OCI-LY1 (cell line): ENCODE results near the gene SELENOO.

Experiments
- EZH2 ChIP-seq: fragments of 200-600 bp; sonication (generic), shearing (Covaris generic); IDR thresholded peaks from 2 replicates; pipeline ENCODE4 v1.8.0; 2017; ENCODE audit warnings: borderline replicate concordance, mixed run types, mild to moderate bottlenecking, antibody characterized with exemption, low read length, moderate library complexity, mixed read lengths
- TF ChIP-seq, protein P1 (sequence below): fragments of 200-600 bp; sonication (generic), shearing (Covaris generic); IDR thresholded peaks from 2 replicates; pipeline ENCODE4 v1.5.1; 2017; ENCODE audit warnings: mild to moderate bottlenecking, antibody characterized with exemption, low read length, moderate library complexity, mixed read lengths

DNA sequence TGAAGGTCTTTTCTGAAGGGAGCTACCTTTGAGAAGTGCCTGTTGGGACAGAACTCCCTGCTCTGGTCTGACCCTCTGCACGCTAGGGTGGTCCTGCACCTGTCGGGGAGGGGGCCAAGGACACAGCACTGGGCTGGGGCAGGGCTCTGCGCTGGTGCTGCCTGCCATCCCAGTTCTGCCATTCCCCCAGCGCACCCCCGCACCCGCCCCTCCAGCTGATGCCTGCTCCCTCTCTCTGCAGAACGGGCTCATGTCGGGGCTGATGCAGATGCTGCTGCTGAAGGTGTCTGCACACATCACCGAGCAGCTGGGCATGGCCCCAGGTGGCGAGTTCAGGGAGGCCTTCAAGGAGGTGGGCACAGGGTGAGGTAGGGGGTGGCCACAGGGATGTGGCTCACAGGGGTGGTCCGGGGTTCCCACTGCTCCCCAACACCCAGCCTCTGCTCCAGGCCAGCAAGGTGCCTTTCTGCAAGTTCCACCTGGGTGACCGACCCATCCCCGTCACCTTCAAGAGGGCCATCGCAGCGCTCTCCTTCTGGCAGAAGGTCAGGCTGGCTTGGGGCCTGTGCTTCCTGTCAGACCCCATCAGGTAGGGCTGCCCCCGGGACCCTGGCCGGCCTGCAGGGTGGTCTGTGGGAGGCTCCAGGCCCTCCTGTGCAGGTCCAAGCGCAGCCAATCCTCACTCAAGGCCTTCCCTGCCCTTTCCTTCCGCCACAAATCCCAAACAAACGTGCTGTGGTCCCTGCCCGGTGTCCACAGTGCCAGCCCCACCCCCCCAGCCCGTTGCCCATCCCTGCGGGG, 3.6 kb upstream of the SELENOO start:
- no peak for TF ChIP-seq EZH2
- TF ChIP-seq, protein P1, sequence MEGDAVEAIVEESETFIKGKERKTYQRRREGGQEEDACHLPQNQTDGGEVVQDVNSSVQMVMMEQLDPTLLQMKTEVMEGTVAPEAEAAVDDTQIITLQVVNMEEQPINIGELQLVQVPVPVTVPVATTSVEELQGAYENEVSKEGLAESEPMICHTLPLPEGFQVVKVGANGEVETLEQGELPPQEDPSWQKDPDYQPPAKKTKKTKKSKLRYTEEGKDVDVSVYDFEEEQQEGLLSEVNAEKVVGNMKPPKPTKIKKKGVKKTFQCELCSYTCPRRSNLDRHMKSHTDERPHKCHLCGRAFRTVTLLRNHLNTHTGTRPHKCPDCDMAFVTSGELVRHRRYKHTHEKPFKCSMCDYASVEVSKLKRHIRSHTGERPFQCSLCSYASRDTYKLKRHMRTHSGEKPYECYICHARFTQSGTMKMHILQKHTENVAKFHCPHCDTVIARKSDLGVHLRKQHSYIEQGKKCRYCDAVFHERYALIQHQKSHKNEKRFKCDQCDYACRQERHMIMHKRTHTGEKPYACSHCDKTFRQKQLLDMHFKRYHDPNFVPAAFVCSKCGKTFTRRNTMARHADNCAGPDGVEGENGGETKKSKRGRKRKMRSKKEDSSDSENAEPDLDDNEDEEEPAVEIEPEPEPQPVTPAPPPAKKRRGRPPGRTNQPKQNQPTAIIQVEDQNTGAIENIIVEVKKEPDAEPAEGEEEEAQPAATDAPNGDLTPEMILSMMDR, result no peak
